HG02981 (cell line): ENCODE measurements around the gene CARMIL1.

Experiments
- ATAC-seq: cut with Tn5 transposase; IDR thresholded peaks from one replicate; pipeline ENCODE4 v1.9.1; 2021; ENCODE audit warnings: mild to moderate bottlenecking, moderate library complexity; ENCODE audit not compliant: unreplicated experiment

CARMIL1 gene

DNA sequence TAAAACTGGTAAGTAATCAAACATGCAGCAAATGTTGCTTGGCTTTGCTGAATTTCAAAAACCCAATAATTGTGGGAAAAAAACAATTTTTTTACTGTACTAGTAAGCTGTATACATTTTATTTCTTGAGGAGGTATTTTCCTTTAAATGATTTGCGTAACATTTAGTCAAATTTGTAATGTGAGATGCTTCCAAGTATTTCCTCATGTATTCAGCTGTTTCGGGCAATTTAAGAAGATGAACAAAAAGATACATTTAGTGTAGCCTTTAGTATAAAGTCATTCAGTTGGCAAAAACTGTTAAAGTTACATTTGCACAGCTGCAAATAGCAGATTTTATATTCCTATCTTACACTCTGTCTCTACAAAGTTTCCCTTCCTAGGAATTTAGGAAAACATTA lies 186.8 kb downstream of the CARMIL1 start:
- no peak for ATAC-seq

DNA sequence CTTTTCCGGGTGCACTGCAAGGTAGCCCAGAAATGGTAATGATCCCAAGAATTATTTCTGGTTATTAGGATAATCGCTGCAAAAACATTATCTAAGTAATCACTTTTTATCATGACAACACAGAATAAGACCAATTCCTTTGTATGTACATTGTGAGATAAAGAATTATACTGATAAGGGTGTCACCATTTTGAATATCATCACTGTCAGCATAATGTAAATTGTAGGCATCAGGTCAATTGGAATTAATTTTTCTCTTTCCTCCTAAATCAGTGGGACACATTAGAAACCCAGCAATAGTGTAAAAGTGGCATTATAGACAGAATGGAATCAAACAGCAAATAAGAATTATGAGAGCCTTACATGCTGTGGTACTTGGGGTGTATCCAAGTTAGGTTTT lies 189.7 kb downstream of the CARMIL1 start:
- ATAC-seq, result no peak

DNA sequence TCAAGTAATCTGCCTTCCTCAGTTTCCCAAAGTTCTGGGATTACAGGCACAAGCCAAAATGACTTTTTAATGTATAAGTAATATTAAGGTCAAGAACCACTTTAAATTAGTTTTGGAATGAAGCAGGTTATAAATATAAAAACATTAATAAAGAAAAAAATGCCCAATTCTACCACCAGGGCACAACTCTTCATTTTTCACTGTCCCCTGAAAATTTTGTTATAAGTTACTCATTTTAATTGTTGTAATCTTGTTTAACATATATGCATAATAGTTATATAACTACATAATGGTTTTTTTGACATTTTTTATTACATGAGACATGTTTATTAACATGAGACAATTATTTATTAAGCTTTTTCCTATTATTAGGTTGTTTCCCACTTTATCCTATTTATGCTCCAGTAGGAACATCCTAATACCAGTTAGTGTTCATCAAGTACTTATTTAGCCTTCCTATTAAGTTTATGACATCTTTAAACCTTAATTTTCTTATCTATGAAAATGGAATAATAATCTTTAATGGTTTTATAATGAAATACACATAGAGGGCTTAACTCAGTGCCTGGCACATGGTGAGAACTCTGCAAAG lies 190.7 kb downstream of the CARMIL1 start:
- ATAC-seq, result no peak

DNA sequence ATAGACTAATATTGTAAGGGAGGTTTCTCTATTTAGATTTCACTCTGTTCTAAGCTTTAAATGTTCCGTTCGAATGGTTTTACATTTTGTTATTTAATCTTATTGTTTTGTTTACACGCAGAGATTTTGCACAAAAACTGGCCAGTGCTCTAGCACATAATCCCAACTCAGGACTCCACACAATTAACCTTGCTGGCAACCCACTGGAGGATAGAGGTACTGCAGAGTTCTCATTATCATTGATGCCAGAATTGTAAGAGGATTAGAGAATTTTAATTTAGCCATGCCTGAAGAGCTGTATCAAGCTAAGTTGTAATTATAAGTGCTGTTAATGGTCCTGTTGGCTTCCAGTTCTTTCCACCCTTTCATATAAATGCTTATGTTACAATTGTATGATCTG lies 193.1 kb downstream of the CARMIL1 start:
- ATAC-seq, result no peak

DNA sequence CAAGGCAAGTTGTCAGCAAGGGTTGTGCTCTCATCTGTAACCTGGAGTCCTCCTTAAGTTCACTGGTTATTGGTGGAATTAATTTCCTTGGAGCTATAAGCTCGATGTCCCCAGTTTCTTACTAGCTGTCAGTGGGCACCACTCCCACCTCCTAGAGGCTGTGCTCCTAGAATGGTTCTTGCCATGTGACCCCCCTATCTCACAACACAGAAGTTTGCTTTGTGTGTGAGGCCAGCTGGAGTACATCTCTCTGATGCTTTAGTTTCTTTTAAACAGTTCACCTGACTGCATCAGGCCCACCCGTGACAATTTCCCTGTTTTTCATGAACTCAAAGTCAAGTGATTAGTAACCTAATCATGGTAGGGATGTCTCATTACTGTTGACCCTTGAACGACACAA lies 193.7 kb downstream of the CARMIL1 start:
- ATAC-seq, result no peak

DNA sequence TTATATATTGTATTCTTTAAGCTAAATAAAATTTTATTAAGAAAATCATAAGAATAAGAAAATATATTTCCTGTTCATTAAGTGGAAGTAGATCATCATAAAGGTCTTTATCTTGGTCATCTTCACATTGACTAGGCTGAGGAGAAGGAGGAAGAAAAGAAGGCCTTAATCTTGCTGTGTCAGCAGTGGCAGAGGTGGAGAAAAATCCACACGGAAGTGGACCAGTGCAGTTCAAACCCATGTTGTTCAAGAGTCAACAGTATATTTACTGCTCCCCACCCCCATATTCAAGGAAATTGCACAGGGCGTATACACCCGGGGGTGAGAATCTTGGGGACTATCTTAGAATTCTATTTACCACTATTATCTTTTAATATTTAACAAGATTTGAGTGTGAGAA lies 194.3 kb downstream of the CARMIL1 start:
- no peak for ATAC-seq

GRCh38 chr6:25476126-25476525 lies 197.0 kb downstream of the CARMIL1 start:
- ATAC-seq, result no peak

DNA sequence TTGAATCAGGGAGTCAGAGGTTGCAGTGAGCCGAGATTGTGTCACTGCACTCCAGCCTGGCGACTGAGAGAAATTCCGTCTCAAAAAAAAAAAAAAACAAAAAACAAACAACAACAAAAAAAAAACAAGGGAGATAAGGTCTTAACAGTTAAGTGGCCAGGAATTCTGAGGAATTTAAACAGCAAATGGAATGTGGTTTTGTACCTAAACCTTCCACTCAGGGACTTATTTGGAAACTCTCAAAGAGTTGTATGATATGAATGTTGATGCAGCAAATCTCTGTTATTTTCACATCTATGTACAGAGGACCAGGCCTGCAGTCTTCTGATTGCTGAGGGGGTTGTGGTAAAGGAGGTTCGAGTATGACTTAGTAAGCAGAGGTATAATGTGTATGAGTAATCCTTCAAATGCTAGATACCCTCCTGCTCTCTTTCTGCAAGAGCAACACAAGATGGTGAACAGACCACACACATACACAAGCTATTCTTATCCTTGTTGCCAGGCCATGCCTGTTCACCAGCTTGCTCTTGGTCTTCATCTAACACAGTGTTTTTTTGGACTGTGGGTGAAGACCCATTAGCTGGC lies 197.9 kb downstream of the CARMIL1 start:
- no peak for ATAC-seq

DNA sequence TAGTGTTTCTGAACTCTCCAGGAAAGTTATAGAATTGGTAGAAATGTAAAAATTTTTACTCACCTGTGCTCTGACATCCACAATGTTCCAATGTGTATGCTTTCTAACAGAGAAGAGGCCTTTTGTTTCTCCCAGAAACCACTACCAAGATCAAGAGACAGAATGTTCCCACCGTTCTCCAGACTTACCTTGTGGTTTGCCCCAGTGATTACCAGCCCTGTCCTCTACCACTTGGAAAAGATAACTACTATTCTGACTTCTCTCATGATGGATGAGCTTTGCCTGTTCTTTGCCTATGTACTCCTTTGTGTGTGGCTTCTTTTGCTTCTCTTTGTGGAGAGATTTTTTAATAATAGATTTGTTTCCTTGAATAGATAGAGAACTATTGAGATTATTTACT lies 199.8 kb downstream of the CARMIL1 start:
- no peak for ATAC-seq

DNA sequence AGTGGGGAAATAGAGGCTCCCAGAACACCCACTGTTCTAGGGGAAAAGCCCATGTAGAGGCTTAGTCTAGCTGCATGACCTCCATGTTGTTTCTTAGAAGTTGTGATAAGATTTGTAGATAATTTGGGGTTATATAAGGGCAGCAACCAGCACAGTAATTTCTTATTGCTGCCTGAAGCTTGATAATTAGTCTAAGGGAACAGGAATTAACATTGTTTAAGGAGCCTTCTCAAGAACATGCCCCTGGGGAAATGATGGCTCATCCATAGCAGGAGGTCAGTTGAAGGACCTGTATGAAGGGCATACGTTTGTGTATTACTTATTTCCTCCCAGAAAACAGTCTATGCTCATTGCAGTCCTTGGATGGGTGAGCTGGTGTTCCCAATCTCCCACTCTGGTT lies 202.1 kb downstream of the CARMIL1 start:
- no peak for ATAC-seq

DNA sequence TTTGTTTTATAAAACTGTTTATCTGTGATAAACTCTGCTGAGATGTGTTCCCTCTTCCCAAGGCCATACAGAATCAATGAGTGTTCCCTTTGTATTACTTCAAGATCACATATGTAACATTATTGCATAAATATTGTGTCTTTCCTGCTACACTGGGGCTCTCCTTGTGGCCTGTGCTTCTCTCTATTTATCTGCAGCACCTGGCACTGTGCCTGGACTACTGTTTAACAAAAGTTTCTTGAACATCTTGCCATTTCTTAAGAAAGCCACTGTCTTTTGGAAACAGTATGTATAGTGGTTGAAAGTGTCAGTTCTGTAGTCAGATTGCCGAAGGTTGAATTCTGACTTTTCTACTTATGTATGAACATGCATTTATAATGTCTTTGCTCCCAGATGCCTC lies 203.8 kb downstream of the CARMIL1 start:
- no peak for ATAC-seq

DNA sequence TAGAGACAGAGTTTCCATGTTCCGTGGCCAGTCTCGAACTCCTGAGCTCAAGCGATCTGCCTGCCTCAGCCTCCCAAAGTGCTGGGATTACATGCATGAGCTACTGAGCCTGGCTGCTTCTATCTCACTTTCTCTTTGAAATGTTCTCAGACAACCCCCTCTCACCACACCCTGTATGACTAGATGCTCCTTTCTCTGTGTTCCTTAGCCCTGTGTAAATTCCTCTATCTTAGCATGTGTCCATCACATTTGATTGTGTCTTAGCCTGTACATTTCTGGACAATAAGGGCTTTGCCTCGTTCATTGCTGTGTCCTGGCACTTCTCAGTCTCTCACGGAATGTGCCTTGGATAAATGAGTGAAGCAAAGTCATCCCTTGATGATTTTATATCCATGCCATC lies 204.8 kb downstream of the CARMIL1 start:
- no peak for ATAC-seq

DNA sequence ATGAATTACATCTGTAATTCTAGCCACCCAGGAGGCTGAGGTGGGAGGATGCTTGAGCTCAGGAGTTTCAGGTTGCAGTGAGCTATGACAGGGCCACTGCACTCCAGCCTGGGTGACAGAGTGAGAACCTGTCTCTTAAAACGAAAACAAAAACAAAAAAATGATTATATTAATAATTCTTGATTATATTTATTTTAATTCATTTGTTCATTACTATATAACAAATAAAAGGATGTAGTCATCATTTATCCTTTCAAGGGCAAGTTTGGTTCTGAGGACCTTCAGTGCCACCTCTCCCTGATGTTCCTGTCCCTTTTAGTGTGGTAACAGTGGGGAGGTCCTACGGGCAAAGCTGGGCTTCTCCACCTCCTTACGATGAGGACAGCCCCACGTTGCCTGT lies 205.7 kb downstream of the CARMIL1 start:
- ATAC-seq, result no peak

DNA sequence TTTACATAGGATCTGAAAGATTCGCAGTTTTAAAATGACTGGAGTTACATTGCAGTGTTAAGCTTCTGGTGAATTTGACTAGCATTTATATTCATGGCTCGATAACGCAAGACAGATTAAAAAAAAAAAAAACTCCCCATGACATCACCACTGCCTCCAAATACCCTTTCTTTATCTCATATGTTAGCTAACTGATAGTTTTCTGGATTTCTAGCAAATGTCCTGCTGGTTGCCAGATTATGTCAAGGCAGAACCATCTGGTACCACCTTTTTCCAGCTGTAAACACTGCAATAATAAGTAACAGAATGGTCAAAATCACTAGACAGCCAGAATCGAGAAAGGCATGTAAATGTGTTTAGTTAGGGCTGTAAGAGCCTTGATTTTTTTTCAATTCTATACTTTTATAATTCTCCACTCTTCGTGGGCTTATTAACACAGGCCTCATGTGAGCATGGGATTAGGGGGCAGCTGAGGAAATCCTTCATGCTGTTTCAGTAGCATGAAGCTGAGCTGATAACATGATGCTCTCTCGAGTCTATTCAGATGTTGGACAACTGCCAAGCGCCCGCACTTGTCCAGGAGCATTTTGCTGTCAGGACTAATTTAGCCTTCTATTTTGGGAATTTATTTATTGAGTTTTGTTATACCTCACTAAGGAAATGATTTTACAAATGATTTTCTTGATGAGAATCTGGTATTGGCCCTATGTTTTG lies 206.8 kb downstream of the CARMIL1 start:
- ATAC-seq, result no peak

DNA sequence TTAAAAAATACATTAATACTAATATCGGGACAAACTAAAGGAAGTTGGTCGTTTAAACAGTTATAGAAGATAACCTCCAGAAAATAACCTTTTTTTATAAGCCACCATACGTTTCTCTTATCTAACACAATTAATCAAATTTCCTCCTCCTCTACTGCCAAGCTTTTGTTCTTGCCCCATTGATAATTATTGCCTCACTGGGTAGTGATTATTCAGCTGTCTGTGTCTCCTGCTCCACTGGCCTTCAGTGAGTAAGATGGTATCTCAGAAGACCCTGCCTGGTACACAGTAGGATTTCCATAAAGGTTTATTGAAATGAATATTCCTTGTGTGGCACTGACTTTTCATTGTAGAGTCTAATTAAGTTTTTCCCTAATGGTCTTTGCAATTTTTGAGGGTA lies 207.4 kb downstream of the CARMIL1 start:
- no peak for ATAC-seq

GRCh38 chr6:25487012-25487411 lies 207.8 kb downstream of the CARMIL1 start:
- no peak for ATAC-seq

DNA sequence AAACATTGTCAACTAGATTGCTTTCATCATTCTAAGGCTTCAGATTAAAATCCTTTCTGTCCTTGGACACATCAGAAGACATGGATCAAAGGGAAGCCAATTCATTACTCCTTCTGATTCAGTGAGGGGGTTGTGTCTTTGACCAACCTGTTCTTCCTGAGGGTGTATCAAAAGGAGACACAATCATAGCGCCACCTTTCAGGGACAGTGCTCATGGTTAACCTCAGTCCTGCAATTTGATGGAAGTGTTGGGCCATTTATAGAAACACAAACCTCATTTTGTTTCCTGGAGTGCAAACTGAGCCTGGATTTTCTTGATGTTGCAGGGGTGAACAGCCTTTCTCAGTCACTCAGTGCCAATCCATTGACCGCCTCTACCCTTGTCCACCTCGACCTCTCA lies 209.0 kb downstream of the CARMIL1 start:
- no peak for ATAC-seq

DNA sequence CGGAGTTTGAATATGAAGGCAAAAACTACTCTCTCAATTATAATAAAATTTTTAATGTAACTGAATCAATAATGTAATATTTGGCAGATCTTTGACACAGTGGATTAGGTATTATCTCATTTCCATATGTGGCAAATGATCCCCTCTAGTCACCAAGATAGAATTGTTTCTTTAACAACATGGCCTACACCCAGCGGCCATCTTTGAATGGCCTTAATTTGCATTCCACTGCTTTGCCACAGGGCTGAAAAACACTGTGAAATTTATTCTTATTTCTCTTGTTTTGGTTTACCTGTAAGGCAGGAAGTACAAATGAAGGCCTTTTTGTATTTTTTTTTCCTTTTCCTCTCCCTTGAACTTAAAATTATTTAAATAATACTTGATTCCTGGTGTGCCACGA lies 210.2 kb downstream of the CARMIL1 start:
- ATAC-seq, result no peak

- ATAC-seq, result peak; percentile 81
Measured at GRCh38 chr6:25490018-25490801, 211.0 kb downstream of the CARMIL1 start.

GRCh38 chr6:25492951-25493350 lies 213.8 kb downstream of the CARMIL1 start:
- ATAC-seq, result no peak

- no peak for ATAC-seq
Measured at GRCh38 chr6:25494469-25494868, 215.3 kb downstream of the CARMIL1 start.
